DOHH2 (cell line): ENCODE data around the gene CDH2.

ENCODE experiments used
- H3F3A ChIP-seq: fragments of 200-600 bp; sonication (generic), shearing (Covaris generic); 2 replicates; pipeline ENCODE4 v1.6.0; 2016; ENCODE audit warnings: antibody characterized with exemption, mild to moderate bottlenecking; ENCODE audit not compliant: control insufficient read depth, insufficient read depth
- H3K27ac ChIP-seq: fragments of 200-600 bp; sonication (generic); 2 replicates; pipeline ENCODE4 v1.5.1; 2014; ENCODE audit warnings: low read depth, mild to moderate bottlenecking, low read length, moderate library complexity
- H3K27me3 ChIP-seq: fragments of 200-600 bp; sonication (generic); 2 replicates; pipeline ENCODE4 v1.6.1; 2014; ENCODE audit warnings: mild to moderate bottlenecking, low read length, mixed read lengths; ENCODE audit not compliant: control insufficient read depth
- H3K36me3 ChIP-seq: fragments of 200-600 bp; sonication (generic); 2 replicates; pipeline ENCODE4 v1.6.1; 2014; ENCODE audit warnings: mild to moderate bottlenecking, low read length, moderate library complexity, mixed read lengths; ENCODE audit not compliant: control insufficient read depth
- H3K4me1 ChIP-seq: fragments of 200-600 bp; sonication (generic); 2 replicates; pipeline ENCODE4 v1.6.1; 2014; ENCODE audit warnings: mild to moderate bottlenecking, low read length, mixed read lengths; ENCODE audit not compliant: control insufficient read depth
- H3K4me2 ChIP-seq: fragments of 200-600 bp; sonication (generic); 2 replicates; pipeline ENCODE4 v1.6.0; 2014; ENCODE audit warnings: mild to moderate bottlenecking, low read length, moderate library complexity
- H3K4me3 ChIP-seq: fragments of 200-600 bp; sonication (generic); 2 replicates; pipeline ENCODE4 v1.5.1; 2014; ENCODE audit warnings: mild to moderate bottlenecking, low read length, mixed read lengths
- H3K79me2 ChIP-seq: fragments of 200-600 bp; sonication (generic); 2 replicates; pipeline ENCODE4 v1.6.1; 2014; ENCODE audit warnings: mild to moderate bottlenecking, low read length, mixed read lengths; ENCODE audit not compliant: control insufficient read depth
- H3K9me2 ChIP-seq: fragments of 200-600 bp; sonication (generic); replicated peaks from 2 replicates; pipeline ENCODE4 v1.6.1; 2014; ENCODE audit warnings: mild to moderate bottlenecking, low read length, mixed read lengths; ENCODE audit not compliant: control insufficient read depth
- H3K9me3 ChIP-seq: fragments of 200-600 bp; sonication (generic); 2 replicates; pipeline ENCODE4 v1.6.1; 2014; ENCODE audit warnings: antibody characterized with exemption, low read length, mixed read lengths; ENCODE audit not compliant: control insufficient read depth, insufficient read depth
- H4K20me1 ChIP-seq: fragments of 200-600 bp; sonication (generic); 2 replicates; pipeline ENCODE4 v1.6.0; 2014; ENCODE audit warnings: low read depth, mild to moderate bottlenecking, antibody characterized with exemption, low read length, moderate library complexity; ENCODE audit not compliant: control insufficient read depth, insufficient read depth
- EZH2phosphoT487 ChIP-seq: fragments of 200-600 bp; sonication (generic); IDR thresholded peaks from 2 replicates; pipeline ENCODE4 v1.6.1; 2017; ENCODE audit warnings: borderline replicate concordance, mild to moderate bottlenecking, antibody characterized with exemption, low read length, moderate library complexity, mixed read lengths
- TF ChIP-seq, protein P1 (sequence below): fragments of 200-600 bp; sonication (generic); IDR thresholded peaks from one replicate; pipeline ENCODE4 v1.5.1; 2014; ENCODE audit warnings: antibody characterized with exemption, mild to moderate bottlenecking, low read depth, low read length; ENCODE audit not compliant: poor library complexity, severe bottlenecking

The CDH2 gene

DNA sequence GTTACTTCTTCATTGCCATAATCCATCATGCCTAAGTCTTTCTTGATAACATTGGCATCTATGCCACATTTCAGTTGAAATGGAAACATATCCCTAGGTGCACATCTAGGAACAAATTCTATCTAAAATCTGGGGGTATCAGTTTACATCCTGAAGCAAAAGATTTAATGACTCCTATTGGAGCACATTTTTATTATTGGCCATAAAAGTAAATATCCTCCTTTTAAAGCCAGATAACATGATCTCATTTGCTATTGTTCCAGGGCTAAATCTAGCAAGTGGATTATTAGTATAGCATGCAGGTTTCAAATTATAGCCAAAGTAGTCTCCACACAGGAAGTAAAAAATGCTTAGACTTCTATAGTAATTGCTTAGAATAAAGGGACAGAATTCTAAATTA, 193.2 kb downstream of the CDH2 start:
- H3K27ac ChIP-seq = no peak overlapping the region
- H4K20me1 ChIP-seq = no peaks in the 10 kb centered on the region
- no peak overlapping the region for H3K4me2 ChIP-seq
- H3K79me2 ChIP-seq = no peaks in the 10 kb centered on the region
- no peak for TF ChIP-seq EZH2phosphoT487
- TF ChIP-seq, protein P1, sequence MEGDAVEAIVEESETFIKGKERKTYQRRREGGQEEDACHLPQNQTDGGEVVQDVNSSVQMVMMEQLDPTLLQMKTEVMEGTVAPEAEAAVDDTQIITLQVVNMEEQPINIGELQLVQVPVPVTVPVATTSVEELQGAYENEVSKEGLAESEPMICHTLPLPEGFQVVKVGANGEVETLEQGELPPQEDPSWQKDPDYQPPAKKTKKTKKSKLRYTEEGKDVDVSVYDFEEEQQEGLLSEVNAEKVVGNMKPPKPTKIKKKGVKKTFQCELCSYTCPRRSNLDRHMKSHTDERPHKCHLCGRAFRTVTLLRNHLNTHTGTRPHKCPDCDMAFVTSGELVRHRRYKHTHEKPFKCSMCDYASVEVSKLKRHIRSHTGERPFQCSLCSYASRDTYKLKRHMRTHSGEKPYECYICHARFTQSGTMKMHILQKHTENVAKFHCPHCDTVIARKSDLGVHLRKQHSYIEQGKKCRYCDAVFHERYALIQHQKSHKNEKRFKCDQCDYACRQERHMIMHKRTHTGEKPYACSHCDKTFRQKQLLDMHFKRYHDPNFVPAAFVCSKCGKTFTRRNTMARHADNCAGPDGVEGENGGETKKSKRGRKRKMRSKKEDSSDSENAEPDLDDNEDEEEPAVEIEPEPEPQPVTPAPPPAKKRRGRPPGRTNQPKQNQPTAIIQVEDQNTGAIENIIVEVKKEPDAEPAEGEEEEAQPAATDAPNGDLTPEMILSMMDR = no peak
- no peaks in the 10 kb centered on the region for H3K4me1 ChIP-seq
- no peaks in the 10 kb centered on the region for H3K36me3 ChIP-seq
- no peaks in the 10 kb centered on the region; the same call in 1 of the 2 replicates for H3K9me3 ChIP-seq
- no peaks in the 10 kb centered on the region for H3K9me2 ChIP-seq
- H3K4me3 ChIP-seq = no peak overlapping the region
- H3F3A ChIP-seq = no peaks in the 10 kb centered on the region
- H3K27me3 ChIP-seq = no peaks in the 10 kb centered on the region

- H3K4me3 ChIP-seq = no peak overlapping the region
- H3K9me2 ChIP-seq = no peaks in the 10 kb centered on the region
- H3K4me2 ChIP-seq = no peak overlapping the region
- H4K20me1 ChIP-seq = no peaks in the 10 kb centered on the region
- no peaks in the 10 kb centered on the region for H3K36me3 ChIP-seq
- no peaks in the 10 kb centered on the region for H3K9me3 ChIP-seq
- H3K27ac ChIP-seq = no peak overlapping the region
- H3K79me2 ChIP-seq = no peaks in the 10 kb centered on the region
- H3F3A ChIP-seq = no peaks in the 10 kb centered on the region
- no peaks in the 10 kb centered on the region for H3K27me3 ChIP-seq
- H3K4me1 ChIP-seq = no peaks in the 10 kb centered on the region
- no peak for TF ChIP-seq EZH2phosphoT487
- TF ChIP-seq, protein P1 = no peak
These were observed 200.0 kb downstream of the CDH2 start for GRCh38 chr18:27976806-27977408.

DNA sequence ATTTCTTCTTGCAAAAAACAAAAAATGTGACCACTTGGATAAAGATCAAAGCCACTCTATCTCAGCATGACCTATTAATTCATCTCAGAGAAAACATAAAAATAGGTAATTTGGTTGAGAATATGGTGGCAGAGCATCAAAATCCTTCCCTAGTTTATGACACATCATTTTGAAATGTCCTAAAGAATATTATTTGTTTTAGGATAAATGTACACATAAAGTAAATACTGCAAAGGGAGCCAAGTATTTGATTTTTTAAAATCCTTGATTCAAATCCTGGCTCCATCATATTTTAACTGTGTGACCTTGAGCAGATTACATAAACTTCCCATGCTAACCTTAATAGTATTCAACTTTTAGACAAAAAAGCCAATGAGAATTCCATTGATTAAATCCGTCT, 206.6 kb downstream of the CDH2 start:
- Histone ChIP-seq H3F3A (no peaks in the 10 kb centered on the region), H3K27me3 (no peaks in the 10 kb centered on the region), H3K4me2 (no peak overlapping the region), H3K9me2 (no peaks in the 10 kb centered on the region), H4K20me1 (no peaks in the 10 kb centered on the region), H3K36me3 (no peaks in the 10 kb centered on the region), H3K4me3 (no peak overlapping the region), H3K27ac (no peak overlapping the region), H3K79me2 (no peaks in the 10 kb centered on the region), H3K9me3 (no peaks in the 10 kb centered on the region), H3K4me1 (no peaks in the 10 kb centered on the region)
- TF ChIP-seq EZH2phosphoT487 = no peak
- TF ChIP-seq, protein P1 = no peak
